Ovary (tissue), 9 donors: ENCODE measurements around the gene ANKH. TPM values are rescaled to one million over a fixed set of nuclear protein-coding genes. Genes with fewer than 3 reads are reported as not detected.

Experiments used
- DNase-seq, 5 donors: peaks; one replicate each; pipeline ENCODE4 v3.0.0-alpha.2; 2019 to 2020
- H3K27ac ChIP-seq, 2 donors: fragments of 200-600 bp; one replicate each; pipeline versions ENCODE4 v1.5.1 to v1.8.0; 2019 to 2022
- H3K27me3 ChIP-seq: fragments of 200-600 bp; one replicate; pipeline ENCODE4 v1.8.0; 2022
- H3K36me3 ChIP-seq: fragments of 200-600 bp; sonication (generic); one replicate; pipeline ENCODE4 v1.5.1; 2019
- H3K4me1 ChIP-seq: one replicate; pipeline ENCODE4 v1.8.1; 2013; ENCODE audit warnings: mild to moderate bottlenecking, moderate library complexity; ENCODE audit not compliant: insufficient read depth
- H3K4me3 ChIP-seq: fragments of 200-600 bp; sonication (generic); one replicate; pipeline ENCODE4 v1.5.1; 2017
- H3K9me3 ChIP-seq, 2 donors: fragments of 200-600 bp in 1 of 2; sonication (generic) in 1 of 2; one replicate each; pipeline versions ENCODE4 v1.5.1 to v1.8.1; 2013 to 2019; ENCODE audit warnings: mild to moderate bottlenecking in 1 of 2, moderate library complexity in 1 of 2
- EP300 ChIP-seq: sonication (generic); formaldehyde crosslinking; IDR thresholded peaks from one replicate; pipeline ENCODE4 v1.6.1; 2017; ENCODE audit warnings: antibody characterized with exemption
- POLR2A ChIP-seq: fragments of 450-650 bp; IDR thresholded peaks from one replicate; pipeline ENCODE4 v1.6.1; 2017; ENCODE audit warnings: antibody characterized with exemption, mild to moderate bottlenecking, moderate library complexity
- WGBS, 3 donors: extraction: QIAGEN DNeasy Blood & Tissue Kit in 1 of 3; methylation state at CpG; one replicate each; pipeline versions ENCODE4 v1.1.5 to v1.1.7; 2013 to 2017; 5-methylcytosine and 5-hydroxymethylcytosine counted together
- intact Hi-C, 4 donors: fragments of 100-400 bp; cut with DNase I; formaldehyde crosslinking; loops; one replicate each; pipeline versions ENCODE4 v1.11.0 to v1.15.1; 2022 to 2023
- polyA plus RNA-seq, 2 donors: library from polyadenylated mRNA; stranded (reverse); fragments of 200-250 nt in 1 of 2; fragments of 350-450 nt in 1 of 2; fragmentation: Illumina TruSeq in 1 of 2; extraction: RNeasy Lipid Tissue Mini Kit (QIAGEN cat#74804) in 1 of 2; gene quantifications; one replicate each; pipeline ENCODE4 v1.2.3, GENCODE V29; 2013 to 2014
- total RNA-seq, 7 donors: library from RNA; depleted of rRNA in 2 of 7; stranded (reverse); fragments of >200 nt in 2 of 7; fragmentation: NEBNext Ultra II Directional in 3 of 7; extraction: Animal tissue kit (Norgen Biotek cat#: 25700) in 3 of 7; gene quantifications; one replicate each; pipeline versions ENCODE4 v1.1.0 to v1.2.4, GENCODE V29; 2016 to 2023
- TF ChIP-seq, protein P1 (sequence below), 3 donors: fragments of 450-650 bp in 2 of 3; fragments of 200-600 bp in 1 of 3; IDR thresholded peaks; one replicate each; pipeline versions ENCODE4 v1.5.1 to v1.8.0; 2016 to 2022; ENCODE audit warnings: antibody characterized with exemption in 3 of 3, mild to moderate bottlenecking in 1 of 3
- donor health status: DM: no; HTN: no; CAD: no; lungs with moderate emphysema.
- donor health status: DM: no; HTN: no; CAD: no.
- donor health status: Bipolar disorder and iron deficiency.
- donor health status: DM: yes; HTN: yes; CAD: no.
- donor health status: DM: no; HTN: no; CAD: no.
- donor health status: DM: yes; HTN: yes; CAD: no.

ANKH gene
- total and polyA plus RNA-seq, 9 donors, result 17.2 to 80.7 (median 44.6) TPM

DNA sequence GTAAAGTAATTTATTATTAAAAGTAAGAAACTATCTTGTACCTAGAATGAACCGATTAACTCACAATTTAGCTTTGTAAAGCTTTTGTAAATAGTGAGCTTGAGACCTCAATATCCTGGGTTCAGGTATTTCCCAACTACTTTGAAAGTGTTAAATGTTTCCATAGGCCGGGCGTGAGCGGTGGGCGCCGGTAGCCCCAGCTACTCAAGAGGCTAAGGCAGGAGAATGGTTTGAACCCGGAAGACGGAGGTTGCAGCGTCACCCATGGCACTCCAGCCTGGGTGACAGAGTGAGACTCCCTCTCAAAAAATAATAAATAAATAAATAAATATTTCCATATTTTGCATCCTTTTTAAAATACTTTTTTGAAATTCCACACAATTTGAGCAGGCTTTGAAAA, 1.5 kb upstream of the ANKH start:
- no peaks in the 10 kb centered on the region for H3K36me3 ChIP-seq
- 87 to 90% (median 88%) methylated on average over 9 of the region's 9 CpGs for WGBS, 3 donors
- peaks cover 4% of the 10 kb centered on the region for H3K4me1 ChIP-seq
- no peaks in the 10 kb centered on the region for H3K27me3 ChIP-seq
- no peak for DNase-seq
- TF ChIP-seq EP300 (no peak), POLR2A (no peak)
- H3K27ac ChIP-seq, result peak overlapping the region in 1 of 2 donors; percentile 93
- no peaks in the 10 kb centered on the region for H3K9me3 ChIP-seq
- H3K4me3 ChIP-seq, result no peak overlapping the region
- intact Hi-C loops, result no loop called here

DNA sequence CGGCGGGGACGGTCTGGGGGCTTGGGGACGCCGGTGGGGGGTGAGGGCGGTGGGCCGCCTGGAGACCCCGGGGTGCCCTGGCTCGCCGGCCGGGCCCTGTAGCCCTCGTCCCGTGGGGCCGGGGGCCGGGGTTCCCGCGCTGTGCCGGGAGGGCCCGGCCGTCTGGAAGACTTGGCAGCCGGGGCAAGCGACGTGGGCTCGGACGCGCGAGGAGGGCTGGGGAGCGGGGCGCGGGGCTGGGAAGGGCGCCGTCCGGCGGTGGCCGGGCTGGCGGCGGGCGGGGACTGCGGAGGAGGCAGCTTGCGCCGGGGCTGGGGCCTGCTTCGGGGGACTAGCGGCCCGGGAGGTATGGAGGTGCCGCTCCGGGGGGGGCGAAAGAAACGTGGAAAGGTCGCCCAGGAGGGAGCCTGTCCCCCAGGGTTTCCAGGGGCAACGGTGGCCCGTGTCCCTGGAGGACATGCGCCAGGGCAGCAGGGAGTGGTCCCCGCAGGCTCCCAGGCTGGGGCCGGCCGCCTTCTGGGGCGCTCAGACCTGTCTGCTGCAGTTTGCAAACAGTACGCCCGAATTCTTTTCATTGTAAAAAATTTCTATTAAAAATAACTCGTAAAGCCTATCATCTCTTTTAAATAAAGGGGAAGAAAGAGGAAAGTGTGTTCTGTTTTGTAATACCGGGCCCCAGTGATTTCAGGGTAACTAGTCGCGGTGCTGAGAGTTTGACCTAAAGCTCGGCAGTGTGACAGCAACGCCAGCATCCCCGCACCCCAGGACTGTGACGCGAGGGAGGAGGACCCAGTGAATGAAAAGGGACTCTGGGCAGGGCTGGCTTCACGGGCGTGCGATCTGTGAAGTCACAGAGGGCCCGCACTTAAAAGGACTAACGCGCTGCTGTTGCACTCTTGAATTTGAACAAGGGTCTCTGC, 752 bp upstream of the ANKH start:
- Histone ChIP-seq H3K27me3 (no peaks in the 10 kb centered on the region), H3K27ac (peak overlapping the region; percentile 93 to 98), H3K4me1 (peaks cover 4% of the 10 kb centered on the region), H3K4me3 (peak overlapping the region; percentile 72), H3K36me3 (no peaks in the 10 kb centered on the region), H3K9me3 (no peaks in the 10 kb centered on the region)
- WGBS, 3 donors, result 4 to 7% (median 5%) methylated on average over 51 to 69 of the region's 73 CpGs
- TF ChIP-seq, protein P1, sequence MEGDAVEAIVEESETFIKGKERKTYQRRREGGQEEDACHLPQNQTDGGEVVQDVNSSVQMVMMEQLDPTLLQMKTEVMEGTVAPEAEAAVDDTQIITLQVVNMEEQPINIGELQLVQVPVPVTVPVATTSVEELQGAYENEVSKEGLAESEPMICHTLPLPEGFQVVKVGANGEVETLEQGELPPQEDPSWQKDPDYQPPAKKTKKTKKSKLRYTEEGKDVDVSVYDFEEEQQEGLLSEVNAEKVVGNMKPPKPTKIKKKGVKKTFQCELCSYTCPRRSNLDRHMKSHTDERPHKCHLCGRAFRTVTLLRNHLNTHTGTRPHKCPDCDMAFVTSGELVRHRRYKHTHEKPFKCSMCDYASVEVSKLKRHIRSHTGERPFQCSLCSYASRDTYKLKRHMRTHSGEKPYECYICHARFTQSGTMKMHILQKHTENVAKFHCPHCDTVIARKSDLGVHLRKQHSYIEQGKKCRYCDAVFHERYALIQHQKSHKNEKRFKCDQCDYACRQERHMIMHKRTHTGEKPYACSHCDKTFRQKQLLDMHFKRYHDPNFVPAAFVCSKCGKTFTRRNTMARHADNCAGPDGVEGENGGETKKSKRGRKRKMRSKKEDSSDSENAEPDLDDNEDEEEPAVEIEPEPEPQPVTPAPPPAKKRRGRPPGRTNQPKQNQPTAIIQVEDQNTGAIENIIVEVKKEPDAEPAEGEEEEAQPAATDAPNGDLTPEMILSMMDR (IDR thresholded peaks at IDR 0.05), result peak in 1 of 3 donors; percentile 11
- TF ChIP-seq POLR2A, result no peak
- no peak for TF ChIP-seq EP300
- intact Hi-C loops, result no loop called here
- DNase-seq, result peak; percentile 47 to 79 (median 53)

DNA sequence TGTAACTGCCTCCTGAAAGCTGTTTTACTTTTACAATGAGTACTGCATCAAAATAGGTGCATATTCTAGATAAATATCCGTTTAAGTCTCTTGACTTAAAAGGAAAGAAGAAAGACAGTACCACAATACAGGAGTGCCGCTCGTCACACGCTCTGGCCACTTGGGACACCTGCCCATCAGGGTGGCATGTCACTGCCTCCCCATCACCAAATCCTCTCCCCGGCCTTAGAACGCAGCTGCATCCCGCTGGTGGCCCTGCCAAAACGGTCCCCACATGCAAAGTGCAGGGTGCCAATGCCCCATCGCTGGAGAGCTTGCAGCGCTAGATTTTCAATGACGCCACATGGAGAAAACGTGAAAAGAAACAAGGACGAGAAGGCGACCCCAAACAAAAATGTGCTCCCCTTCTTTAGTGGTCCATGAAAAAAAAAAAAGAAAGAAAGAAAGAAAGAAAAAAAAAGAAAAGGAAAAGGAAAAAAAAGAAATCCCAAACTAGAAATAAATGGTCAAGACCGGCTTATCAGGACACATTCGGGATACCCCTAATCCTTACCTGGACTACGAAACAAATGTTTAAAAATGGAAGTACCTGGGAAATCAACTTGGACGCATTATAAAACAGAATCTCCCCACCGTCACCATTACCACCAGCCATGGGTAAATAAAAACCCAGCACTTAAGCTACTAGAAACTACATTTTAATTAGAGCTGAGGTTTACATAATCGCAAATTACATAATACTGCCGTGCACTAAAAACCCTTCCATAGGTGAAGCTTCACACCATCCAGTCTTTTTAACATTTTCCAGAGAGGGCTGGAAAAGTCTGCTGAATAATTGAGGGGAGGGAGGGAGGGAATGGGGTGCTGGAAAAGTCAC, 1.0 kb downstream of the ANKH start:
- H3K27me3 ChIP-seq, result no peaks in the 10 kb centered on the region
- WGBS, 3 donors, result 3 to 8% (median 3%) methylated on average over 21 of the region's 21 CpGs
- DNase-seq, result peak in 4 of 5 donors; percentile 22 to 36 (median 34)
- H3K36me3 ChIP-seq, result no peaks in the 10 kb centered on the region
- H3K4me1 ChIP-seq, result peaks cover 4% of the 10 kb centered on the region
- intact Hi-C loops, result no loop called here
- H3K4me3 ChIP-seq, result peak overlapping the region; percentile 72
- H3K27ac ChIP-seq, result peak overlapping the region in 1 of 2 donors; percentile 64
- H3K9me3 ChIP-seq, result no peaks in the 10 kb centered on the region
- TF ChIP-seq, protein P1 (IDR thresholded peaks at IDR 0.05), result no peak
- TF ChIP-seq EP300, result no peak
- TF ChIP-seq POLR2A, result no peak

DNA sequence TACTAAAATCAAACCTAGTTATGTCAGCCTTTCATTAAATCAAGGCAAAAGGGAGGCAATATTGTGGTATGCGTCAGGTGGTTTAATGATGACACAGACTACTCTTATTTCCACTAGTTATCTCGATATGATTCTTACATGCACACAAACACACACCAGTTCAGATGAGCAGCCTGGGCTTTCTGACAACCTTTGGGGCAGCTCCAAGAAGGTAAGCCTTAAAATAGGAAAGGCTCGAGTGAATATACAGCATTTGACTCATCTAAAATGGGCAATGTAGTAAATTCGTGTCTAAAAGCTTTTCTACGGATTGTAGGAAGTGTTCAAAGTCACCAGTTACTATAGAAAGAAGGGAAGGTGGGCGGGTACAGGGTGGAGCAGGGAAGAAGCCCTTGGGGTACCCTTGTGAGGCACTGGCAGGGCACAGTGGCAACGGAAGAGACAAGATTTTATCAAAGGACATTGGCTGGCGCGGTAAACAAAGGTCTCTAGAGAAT, 1.9 kb downstream of the ANKH start:
- H3K4me3 ChIP-seq, result peak overlapping the region; percentile 72
- no peak overlapping the region for H3K27ac ChIP-seq

More for the DNA sequence above, 1.9 kb downstream of the ANKH start:
- Histone ChIP-seq H3K9me3 (no peaks in the 10 kb centered on the region), H3K4me1 (peaks cover 4% of the 10 kb centered on the region), H3K27me3 (no peaks in the 10 kb centered on the region), H3K36me3 (no peaks in the 10 kb centered on the region)
- no peak for TF ChIP-seq EP300
- no peak for TF ChIP-seq POLR2A
- TF ChIP-seq, protein P1 (IDR thresholded peaks at IDR 0.05), result no peak
- intact Hi-C loops, result loop anchor here in 1 of 4 donors (10.0 kb wide), 1 partner anchor 135 kb away; no protein-coding TSS in a partner anchor
- DNase-seq, result no peak
- 45 to 53% (median 50%) methylated on average over 9 of the region's 9 CpGs for WGBS, 3 donors
